Measurements from ENCODE around the gene MB21D2.
"Not testable (repeated sequence)": the region's sequence is repeated elsewhere in the genome, so short reads cannot be mapped to it uniquely, and the experiment has no call there.

MB21D2 gene

GRCh38 chr3:192817053-192817452, 100.6 kb downstream of the MB21D2 start:
- no peak overlapping the region for H3K9ac ChIP-seq
- H3K36me3 ChIP-seq, result no peaks in the 10 kb centered on the region
- no peaks in the 10 kb centered on the region for H4K20me1 ChIP-seq
- no peak overlapping the region for H3K4me3 ChIP-seq
- H3K4me1 ChIP-seq, result no peaks in the 10 kb centered on the region
- no peak overlapping the region for H3K4me2 ChIP-seq
- no peaks in the 10 kb centered on the region for H3K27me3 ChIP-seq
- H3K27ac ChIP-seq, result no peak overlapping the region
- TF ChIP-seq Cebpa-rat (IDR thresholded peaks at IDR 0.05), result no peak
- no peaks in the 10 kb centered on the region for H3K9me3 ChIP-seq

GRCh38 chr3:192816351-192816750, 101.3 kb downstream of the MB21D2 start:
- H4K20me1 ChIP-seq, result no peaks in the 10 kb centered on the region
- no peak overlapping the region for H3K4me2 ChIP-seq
- H3K9me3 ChIP-seq, result no peaks in the 10 kb centered on the region
- H3K9ac ChIP-seq, result no peak overlapping the region
- H3K4me1 ChIP-seq, result no peaks in the 10 kb centered on the region
- TF ChIP-seq Cebpa-rat (IDR thresholded peaks at IDR 0.05), result no peak
- no peaks in the 10 kb centered on the region for H3K27me3 ChIP-seq
- no peak overlapping the region for H3K4me3 ChIP-seq
- no peak overlapping the region for H3K27ac ChIP-seq
- no peaks in the 10 kb centered on the region for H3K36me3 ChIP-seq

- no peak overlapping the region for H3K4me2 ChIP-seq
- TF ChIP-seq Cebpa-rat (IDR thresholded peaks at IDR 0.05), result no peak
These were observed 104.8 kb downstream of the MB21D2 start for GRCh38 chr3:192812743-192813383.

GRCh38 chr3:192805711-192806110, 111.9 kb downstream of the MB21D2 start:
- TF ChIP-seq Cebpa-rat (IDR thresholded peaks at IDR 0.05), result no peak
- no peaks in the 10 kb centered on the region for H3K36me3 ChIP-seq
- H3K4me3 ChIP-seq, result no peak overlapping the region
- H3K27ac ChIP-seq, result no peak overlapping the region
- no peaks in the 10 kb centered on the region for H3K9me3 ChIP-seq
- no peaks in the 10 kb centered on the region for H3K27me3 ChIP-seq
- no peaks in the 10 kb centered on the region for H4K20me1 ChIP-seq
- H3K9ac ChIP-seq, result no peak overlapping the region
- no peaks in the 10 kb centered on the region for H3K4me1 ChIP-seq
- H3K4me2 ChIP-seq, result no peak overlapping the region

More at GRCh38 chr3:192812743-192813383, 104.8 kb downstream of the MB21D2 start:
- no peak overlapping the region for H3K4me3 ChIP-seq
- no peaks in the 10 kb centered on the region for H3K27me3 ChIP-seq
- no peaks in the 10 kb centered on the region for H3K36me3 ChIP-seq
- no peak overlapping the region for H3K27ac ChIP-seq
- no peaks in the 10 kb centered on the region for H3K4me1 ChIP-seq
- no peak overlapping the region for H3K9ac ChIP-seq
- H3K9me3 ChIP-seq, result no peaks in the 10 kb centered on the region
- H4K20me1 ChIP-seq, result no peaks in the 10 kb centered on the region

- H3K9ac ChIP-seq, result no peak overlapping the region
- TF ChIP-seq Cebpa-rat (IDR thresholded peaks at IDR 0.05), result no peak
- no peaks in the 10 kb centered on the region for H4K20me1 ChIP-seq
- H3K9me3 ChIP-seq, result no peaks in the 10 kb centered on the region
- H3K36me3 ChIP-seq, result no peaks in the 10 kb centered on the region
- no peaks in the 10 kb centered on the region for H3K4me1 ChIP-seq
- no peak overlapping the region for H3K4me3 ChIP-seq
- no peaks in the 10 kb centered on the region for H3K27me3 ChIP-seq
- no peak overlapping the region for H3K4me2 ChIP-seq
- H3K27ac ChIP-seq, result no peak overlapping the region
These were observed 113.2 kb downstream of the MB21D2 start for GRCh38 chr3:192804502-192804901.

- no peak overlapping the region for H3K9ac ChIP-seq
- H3K4me2 ChIP-seq, result no peak overlapping the region
- no peaks in the 10 kb centered on the region for H3K27me3 ChIP-seq
- H3K27ac ChIP-seq, result no peak overlapping the region
- H3K4me1 ChIP-seq, result no peaks in the 10 kb centered on the region
- H3K4me3 ChIP-seq, result no peak overlapping the region
- no peaks in the 10 kb centered on the region for H3K36me3 ChIP-seq
- no peaks in the 10 kb centered on the region for H4K20me1 ChIP-seq
- no peak for TF ChIP-seq Cebpa-rat (IDR thresholded peaks at IDR 0.05)
- no peaks in the 10 kb centered on the region for H3K9me3 ChIP-seq
These were observed 114.4 kb downstream of the MB21D2 start for GRCh38 chr3:192802957-192803899.

GRCh38 chr3:192801985-192802384, 115.7 kb downstream of the MB21D2 start:
- H3K4me1 ChIP-seq, result no peaks in the 10 kb centered on the region
- no peaks in the 10 kb centered on the region for H3K27me3 ChIP-seq
- H3K27ac ChIP-seq, result no peak overlapping the region
- H3K4me3 ChIP-seq, result no peak overlapping the region
- no peaks in the 10 kb centered on the region for H3K36me3 ChIP-seq
- no peak overlapping the region for H3K9ac ChIP-seq
- no peak for TF ChIP-seq Cebpa-rat (IDR thresholded peaks at IDR 0.05)
- no peak overlapping the region for H3K4me2 ChIP-seq
- no peaks in the 10 kb centered on the region for H3K9me3 ChIP-seq
- no peaks in the 10 kb centered on the region for H4K20me1 ChIP-seq

- TF ChIP-seq Cebpa-rat (IDR thresholded peaks at IDR 0.05), result no peak
- Histone ChIP-seq H3K4me3 (no peak overlapping the region), H3K4me2 (no peak overlapping the region), H3K9ac (no peak overlapping the region), H3K36me3 (no peaks in the 10 kb centered on the region), H3K27ac (no peak overlapping the region), H3K27me3 (no peaks in the 10 kb centered on the region), H3K4me1 (no peaks in the 10 kb centered on the region), H4K20me1 (no peaks in the 10 kb centered on the region), H3K9me3 (no peaks in the 10 kb centered on the region)
These were observed 117.9 kb downstream of the MB21D2 start for GRCh38 chr3:192799721-192800120.

- no peak overlapping the region for H3K4me2 ChIP-seq
- H3K4me3 ChIP-seq, result no peak overlapping the region
- H3K9ac ChIP-seq, result no peak overlapping the region
- H3K36me3 ChIP-seq, result no peaks in the 10 kb centered on the region
- H4K20me1 ChIP-seq, result no peaks in the 10 kb centered on the region
- H3K9me3 ChIP-seq, result no peaks in the 10 kb centered on the region
- TF ChIP-seq Cebpa-rat (IDR thresholded peaks at IDR 0.05), result no peak
- H3K27me3 ChIP-seq, result no peaks in the 10 kb centered on the region
- H3K27ac ChIP-seq, result no peak overlapping the region
- H3K4me1 ChIP-seq, result no peaks in the 10 kb centered on the region
These were observed 122.6 kb downstream of the MB21D2 start for GRCh38 chr3:192795021-192795420.

GRCh38 chr3:192794216-192794615, 123.4 kb downstream of the MB21D2 start:
- no peak overlapping the region for H3K4me2 ChIP-seq
- no peaks in the 10 kb centered on the region for H4K20me1 ChIP-seq
- no peaks in the 10 kb centered on the region for H3K4me1 ChIP-seq
- H3K27me3 ChIP-seq, result no peaks in the 10 kb centered on the region
- no peaks in the 10 kb centered on the region for H3K36me3 ChIP-seq
- H3K9me3 ChIP-seq, result 0 out of 2 replicates have a peak, but pooled peaks cover 1% of the 10 kb centered on the region
- TF ChIP-seq Cebpa-rat (IDR thresholded peaks at IDR 0.05), result no peak
- no peak overlapping the region for H3K4me3 ChIP-seq
- no peak overlapping the region for H3K9ac ChIP-seq
- no peak overlapping the region for H3K27ac ChIP-seq

- not testable (repeated sequence) for H3K4me2 ChIP-seq, H3K4me3 ChIP-seq, H3K9me3 ChIP-seq
These were observed 128.7 kb downstream of the MB21D2 start for GRCh38 chr3:192788816-192789515.

More at GRCh38 chr3:192788816-192789515, 128.7 kb downstream of the MB21D2 start:
- H3K27ac ChIP-seq, H3K27me3 ChIP-seq, H3K9ac ChIP-seq, H4K20me1 ChIP-seq, H3K4me1 ChIP-seq, H3K36me3 ChIP-seq: not testable (repeated sequence)

Data from BLaER1 (cell line).